Ovary (tissue), 3 donors: ENCODE results near the gene CDH20.

Experiments used
- CTCF ChIP-seq, 3 donors: fragments of 450-650 bp in 2 of 3; fragments of 200-600 bp in 1 of 3; IDR thresholded peaks; one replicate each; pipeline versions ENCODE4 v1.5.1 to v1.8.0; 2016 to 2022; ENCODE audit warnings: antibody characterized with exemption in 3 of 3, mild to moderate bottlenecking in 1 of 3
- EP300 ChIP-seq: sonication (generic); formaldehyde crosslinking; IDR thresholded peaks from one replicate; pipeline ENCODE4 v1.6.1; 2017; ENCODE audit warnings: antibody characterized with exemption
- POLR2A ChIP-seq: fragments of 450-650 bp; IDR thresholded peaks from one replicate; pipeline ENCODE4 v1.6.1; 2017; ENCODE audit warnings: antibody characterized with exemption, mild to moderate bottlenecking, moderate library complexity
- donor health status: DM: no; HTN: no; CAD: no.

DNA sequence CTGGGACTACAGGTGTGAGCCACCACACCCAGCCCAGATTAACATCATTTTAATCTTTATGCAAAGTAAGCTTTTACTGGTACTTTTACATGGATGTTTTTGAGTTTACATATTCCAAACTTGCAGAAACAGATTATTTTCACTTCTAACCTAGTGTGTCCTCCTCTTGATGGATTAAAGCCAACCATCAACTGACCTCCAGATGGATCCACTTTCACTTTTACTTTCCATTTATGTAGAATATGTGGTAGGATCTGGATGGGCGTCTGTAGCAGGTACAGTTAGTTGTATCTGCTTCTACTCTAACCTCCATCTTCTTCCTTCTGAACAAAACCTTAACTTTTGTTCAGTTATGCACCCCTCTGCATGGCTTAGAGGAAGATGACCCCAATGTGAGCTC lies 264.1 kb downstream of the CDH20 start:
- TF ChIP-seq CTCF (IDR thresholded peaks at IDR 0.05), result no peak
- no peak for TF ChIP-seq EP300
- TF ChIP-seq POLR2A, result no peak
